ENCODE measurements around the gene IL17RA.

- no peak for TF ChIP-seq CTCF (IDR thresholded peaks at IDR 0.05; ENCODE audit: insufficient read depth, low read depth, low read length)
- no peak for TF ChIP-seq EZH2 (IDR thresholded peaks at IDR 0.05; ENCODE audit: insufficient read depth, low read length)
These were observed 27.8 kb downstream of the IL17RA start for GRCh38 chr22:17112491-17113042.

All from astrocyte (in vitro differentiated cells and primary cell).